ENCODE data around the gene IVD.

IVD gene

GRCh38 chr15:40405501-40406381, at the start of gene IVD:
Gene IVD, plus strand, starts transcription at chr15:40405795. Its CDS starts 33 bp downstream, at chr15:40405828.
- Mint-ChIP-seq H3K4me3 (peak within 1 kb of the TSS; percentile 84), H3K36me3 (peaks cover 39% of the 10 kb centered on the region), H3K27ac (peak within 1 kb of the TSS; percentile 90), H3K4me1 (peaks cover 30% of the 10 kb centered on the region), H3K9me3 (no peaks in the 10 kb centered on the region)
- peak; percentile 98 for ATAC-seq
- DNase-seq (ENCODE audit: low spot score in 2 of 2), result peak; percentile 78 to 94

GRCh38 chr15:40355976-40356585, 49.5 kb upstream of the IVD start:
- Mint-ChIP-seq H3K9me3 (no peaks in the 10 kb centered on the region), H3K36me3 (peaks cover 8% of the 10 kb centered on the region), H3K4me1 (peaks cover 11% of the 10 kb centered on the region), H3K4me3 (no peak overlapping the region), H3K27ac (no peak overlapping the region)
- DNase-seq (ENCODE audit: low spot score in 2 of 2) (no peak), ATAC-seq (no peak)

GRCh38 chr15:40357246-40357645, 48.3 kb upstream of the IVD start:
- no peak overlapping the region for H3K27ac Mint-ChIP-seq
- no peaks in the 10 kb centered on the region for H3K9me3 Mint-ChIP-seq
- DNase-seq (ENCODE audit: low spot score in 2 of 2) (no peak), ATAC-seq (no peak)
- H3K4me3 Mint-ChIP-seq, result peak overlapping the region; percentile 76
- peaks cover 8% of the 10 kb centered on the region for H3K36me3 Mint-ChIP-seq
- H3K4me1 Mint-ChIP-seq, result peaks cover 11% of the 10 kb centered on the region

- Mint-ChIP-seq H3K4me3 (peak within 1 kb of the TSS; percentile 76), H3K4me1 (peaks cover 11% of the 10 kb centered on the region), H3K36me3 (peaks cover 8% of the 10 kb centered on the region), H3K9me3 (no peaks in the 10 kb centered on the region), H3K27ac (peak within 1 kb of the TSS; percentile 76)
- ATAC-seq (peak; percentile 89), DNase-seq (ENCODE audit: low spot score in 2 of 2) (peak; percentile 96 to 99)
Measured at GRCh38 chr15:40357723-40358470, 47.7 kb upstream of the IVD start, which contains the start of gene DISP2. Gene DISP2, plus strand, starts transcription at chr15:40358219. Its CDS starts 103 bp downstream, at chr15:40358322.

- H3K36me3 Mint-ChIP-seq, result peaks cover 8% of the 10 kb centered on the region
- peak overlapping the region; percentile 76 for H3K4me3 Mint-ChIP-seq
- H3K4me1 Mint-ChIP-seq, result peaks cover 14% of the 10 kb centered on the region
- H3K27ac Mint-ChIP-seq, result peak overlapping the region; percentile 76
- ATAC-seq (peak; percentile 29), DNase-seq (ENCODE audit: low spot score in 2 of 2) (no peak)
- H3K9me3 Mint-ChIP-seq, result no peaks in the 10 kb centered on the region
Measured at GRCh38 chr15:40358471-40359353, 46.9 kb upstream of the IVD start.

GRCh38 chr15:40360015-40360414, 45.6 kb upstream of the IVD start:
- H3K27ac Mint-ChIP-seq, result no peak overlapping the region
- H3K9me3 Mint-ChIP-seq, result no peaks in the 10 kb centered on the region
- no peak for ATAC-seq
- H3K4me1 Mint-ChIP-seq, result peaks cover 22% of the 10 kb centered on the region
- H3K4me3 Mint-ChIP-seq, result no peak overlapping the region
- peaks cover 8% of the 10 kb centered on the region for H3K36me3 Mint-ChIP-seq
- DNase-seq (ENCODE audit: low spot score in 2 of 2), result no peak

- peaks cover 8% of the 10 kb centered on the region for H3K36me3 Mint-ChIP-seq
- DNase-seq (ENCODE audit: low spot score in 2 of 2), result no peak
- H3K4me3 Mint-ChIP-seq, result no peak overlapping the region
- no peak for ATAC-seq
- H3K9me3 Mint-ChIP-seq, result no peaks in the 10 kb centered on the region
- H3K4me1 Mint-ChIP-seq, result peaks cover 36% of the 10 kb centered on the region
- no peak overlapping the region for H3K27ac Mint-ChIP-seq
Measured at GRCh38 chr15:40361640-40362039, 44.0 kb upstream of the IVD start.

- peaks cover 3% of the 10 kb centered on the region for H3K36me3 Mint-ChIP-seq
- ATAC-seq (no peak), DNase-seq (ENCODE audit: low spot score in 2 of 2) (no peak)
- no peak overlapping the region for H3K4me3 Mint-ChIP-seq
- peak overlapping the region; percentile 23 for H3K27ac Mint-ChIP-seq
- H3K9me3 Mint-ChIP-seq, result no peaks in the 10 kb centered on the region
- peaks cover 46% of the 10 kb centered on the region for H3K4me1 Mint-ChIP-seq
Measured at GRCh38 chr15:40363611-40364010, 42.0 kb upstream of the IVD start.

GRCh38 chr15:40364251-40364650, 41.3 kb upstream of the IVD start:
- Mint-ChIP-seq H3K27ac (peak overlapping the region; percentile 23), H3K4me1 (peaks cover 45% of the 10 kb centered on the region), H3K4me3 (no peak overlapping the region), H3K36me3 (no peaks in the 10 kb centered on the region), H3K9me3 (no peaks in the 10 kb centered on the region)
- ATAC-seq (no peak), DNase-seq (ENCODE audit: low spot score in 2 of 2) (no peak)

- DNase-seq (ENCODE audit: low spot score in 2 of 2), result no peak
- Mint-ChIP-seq H3K9me3 (no peaks in the 10 kb centered on the region), H3K4me1 (peaks cover 45% of the 10 kb centered on the region), H3K36me3 (no peaks in the 10 kb centered on the region), H3K4me3 (no peak overlapping the region), H3K27ac (no peak overlapping the region)
- no peak for ATAC-seq
Measured at GRCh38 chr15:40365016-40365415, 40.6 kb upstream of the IVD start.

GRCh38 chr15:40365624-40366456, 39.8 kb upstream of the IVD start:
- ATAC-seq (no peak), DNase-seq (ENCODE audit: low spot score in 2 of 2) (no peak)
- no peaks in the 10 kb centered on the region for H3K9me3 Mint-ChIP-seq
- H3K36me3 Mint-ChIP-seq, result no peaks in the 10 kb centered on the region
- no peak overlapping the region for H3K27ac Mint-ChIP-seq
- H3K4me3 Mint-ChIP-seq, result no peak overlapping the region
- peaks cover 45% of the 10 kb centered on the region for H3K4me1 Mint-ChIP-seq

GRCh38 chr15:40366457-40367370, 38.9 kb upstream of the IVD start:
- peak overlapping the region; percentile 94 for H3K27ac Mint-ChIP-seq
- ATAC-seq (no peak), DNase-seq (ENCODE audit: low spot score in 2 of 2) (no peak)
- no peaks in the 10 kb centered on the region for H3K36me3 Mint-ChIP-seq
- peaks cover 45% of the 10 kb centered on the region for H3K4me1 Mint-ChIP-seq
- H3K4me3 Mint-ChIP-seq, result peak overlapping the region; percentile 86
- no peaks in the 10 kb centered on the region for H3K9me3 Mint-ChIP-seq

GRCh38 chr15:40367371-40367685, 38.3 kb upstream of the IVD start:
- no peaks in the 10 kb centered on the region for H3K36me3 Mint-ChIP-seq
- no peak for DNase-seq (ENCODE audit: low spot score in 2 of 2)
- peak overlapping the region; percentile 86 for H3K4me3 Mint-ChIP-seq
- no peak for ATAC-seq
- peaks cover 45% of the 10 kb centered on the region for H3K4me1 Mint-ChIP-seq
- H3K9me3 Mint-ChIP-seq, result no peaks in the 10 kb centered on the region
- H3K27ac Mint-ChIP-seq, result peak overlapping the region; percentile 94

Measured in stimulated activated effector memory CD8-positive, alpha-beta T cell treated with anti-CD3 and anti-CD28 coated beads, Interleukin-12 subunit alpha, Interleukin-12 subunit beta, amount 100 ng/mL, for 72 hours (primary cell).